Hepatocyte (in vitro differentiated cells): Measurements from ENCODE around the gene NFU1. TPM values are rescaled to one million over a fixed set of nuclear protein-coding genes. Genes with fewer than 3 reads are reported as not detected.

Experiments used
- DNase-seq: peaks from one replicate; pipeline ENCODE4 v3.0.0-alpha.2; 2016; ENCODE audit warnings: low spot score
- H2AFZ ChIP-seq: fragments of 200-600 bp; sonication (generic); 2 replicates; pipeline ENCODE4 v1.6.0; 2016; ENCODE audit warnings: antibody characterized with exemption, mild to moderate bottlenecking
- H3K27ac ChIP-seq: fragments of 200-600 bp; sonication (generic); 2 replicates; pipeline ENCODE4 v1.5.1; 2016; ENCODE audit warnings: mild to moderate bottlenecking
- H3K27me3 ChIP-seq: fragments of 200-600 bp; sonication (generic); 2 replicates; pipeline ENCODE4 v1.6.1; 2016
- H3K36me3 ChIP-seq: fragments of 200-600 bp; sonication (generic); replicated peaks from 2 replicates; pipeline ENCODE4 v1.5.1; 2016; ENCODE audit warnings: low read depth; ENCODE audit not compliant: insufficient read depth
- H3K4me1 ChIP-seq: fragments of 200-600 bp; sonication (generic); 2 replicates; pipeline ENCODE4 v1.5.1; 2016; ENCODE audit warnings: mild to moderate bottlenecking, moderate library complexity; ENCODE audit not compliant: insufficient read depth
- H3K4me2 ChIP-seq: fragments of 200-600 bp; sonication (generic); 2 replicates; pipeline ENCODE4 v1.6.0; 2016
- H3K4me3 ChIP-seq: fragments of 200-600 bp; sonication (generic); 2 replicates; pipeline ENCODE4 v1.5.1; 2016; ENCODE audit warnings: mild to moderate bottlenecking
- H3K79me2 ChIP-seq: fragments of 200-600 bp; sonication (generic); 2 replicates; pipeline ENCODE4 v1.6.0; 2017; ENCODE audit warnings: mild to moderate bottlenecking
- H3K9me2 ChIP-seq: fragments of 200-600 bp; sonication (generic); replicated peaks from 2 replicates; pipeline ENCODE4 v1.6.0; 2017; ENCODE audit warnings: mild to moderate bottlenecking; ENCODE audit not compliant: insufficient read depth
- H3K9me3 ChIP-seq: fragments of 200-600 bp; sonication (generic); 2 replicates; pipeline ENCODE4 v1.5.1; 2016; ENCODE audit warnings: low read depth, mild to moderate bottlenecking
- H4K20me1 ChIP-seq: fragments of 200-600 bp; sonication (generic); 2 replicates; pipeline ENCODE4 v1.6.0; 2016; ENCODE audit warnings: mild to moderate bottlenecking; ENCODE audit not compliant: insufficient read depth, poor library complexity, severe bottlenecking
- CTCF ChIP-seq: fragments of 200-600 bp; sonication (generic); IDR thresholded peaks from 2 replicates; pipeline ENCODE4 v1.5.1; 2016; ENCODE audit warnings: antibody characterized with exemption, mild to moderate bottlenecking; ENCODE audit not compliant: poor library complexity
- EZH2 ChIP-seq: fragments of 200-600 bp; sonication (generic); IDR thresholded peaks from 2 replicates; pipeline ENCODE4 v1.6.1; 2016; ENCODE audit warnings: antibody characterized with exemption, mild to moderate bottlenecking, borderline replicate concordance
- EZH2phosphoT487 ChIP-seq: fragments of 200-600 bp; sonication (generic); IDR thresholded peaks from one replicate; pipeline ENCODE4 v1.6.1; 2018; ENCODE audit warnings: antibody characterized with exemption, mild to moderate bottlenecking, low read depth, moderate library complexity; ENCODE audit not compliant: unreplicated experiment, severe bottlenecking
- WGBS: methylation state at CpG from one replicate; pipeline ENCODE4 v1.1.6; 2016; ENCODE audit warnings: low lambda C conversion rate; ENCODE audit errors: missing lambda C conversion rate; 5-methylcytosine and 5-hydroxymethylcytosine counted together
- polyA plus RNA-seq: library from polyadenylated mRNA; unstranded; fragments of >200 nt; fragmentation: Nextera tagmentation; extraction: Ambion mirVana; gene quantifications from 2 replicates; pipeline ENCODE4 v1.2.1, GENCODE V29; 2016
- total RNA-seq: library from RNA; depleted of rRNA; stranded (reverse); fragments of >200 nt; gene quantifications from 2 replicates; pipeline ENCODE4 v1.2.3, GENCODE V29; 2014

Gene NFU1
- 38.2 and 50.6 TPM in 2 replicates for total RNA-seq
- polyA plus RNA-seq: 78.2 and 79.1 TPM in 2 replicates

- Histone ChIP-seq H3K4me2 (peak within 1 kb of the TSS; percentile 72), H3K79me2 (peaks cover 33% of the 10 kb centered on the region), H3K36me3 (no peaks in the 10 kb centered on the region), H3K4me1 (peaks cover 7% of the 10 kb centered on the region), H3K27me3 (no peaks in the 10 kb centered on the region), H3K4me3 (peak within 1 kb of the TSS; percentile 60), H3K9me3 (no peaks in the 10 kb centered on the region), H2AFZ (peak within 1 kb of the TSS; percentile 81), H4K20me1 (no peaks in the 10 kb centered on the region), H3K27ac (peak within 1 kb of the TSS; percentile 96), H3K9me2 (no peaks in the 10 kb centered on the region)
- TF ChIP-seq EZH2 (no peak), CTCF (peak; percentile 64)
- DNase-seq: peak; percentile 98
- 2% methylated on average over 60 of the region's 60 CpGs for WGBS
Measured at GRCh38 chr2:69436938-69437750, at the start of gene NFU1. Gene NFU1 (minus strand): TSS chr2:69437435. CDS start chr2:69437422, 13 bp downstream.

GRCh38 chr2:69483696-69484095 is 46.5 kb upstream of the NFU1 start:
- no peak for TF ChIP-seq EZH2
- TF ChIP-seq CTCF: no peak
- no peak for TF ChIP-seq EZH2phosphoT487
- Histone ChIP-seq H3K27me3 (no peaks in the 10 kb centered on the region), H3K79me2 (no peaks in the 10 kb centered on the region), H3K27ac (peak overlapping the region; percentile 39), H3K36me3 (no peaks in the 10 kb centered on the region), H4K20me1 (no peaks in the 10 kb centered on the region), H3K4me3 (no peak overlapping the region), H3K9me2 (no peaks in the 10 kb centered on the region), H3K4me1 (peaks cover 9% of the 10 kb centered on the region), H2AFZ (no peak overlapping the region), H3K4me2 (peak overlapping the region; percentile 35), H3K9me3 (no peaks in the 10 kb centered on the region)
- peak; percentile 12 for DNase-seq
- 51% methylated on average over 3 of the region's 3 CpGs for WGBS

GRCh38 chr2:69483024-69483423 is 45.8 kb upstream of the NFU1 start:
- peaks cover 9% of the 10 kb centered on the region for H3K4me1 ChIP-seq
- peak overlapping the region; percentile 39 for H3K27ac ChIP-seq
- no peak overlapping the region for H3K4me3 ChIP-seq
- no peaks in the 10 kb centered on the region for H3K27me3 ChIP-seq
- 82% methylated on average over 4 of the region's 4 CpGs for WGBS
- no peak overlapping the region for H3K4me2 ChIP-seq
- no peaks in the 10 kb centered on the region for H3K79me2 ChIP-seq
- no peak for DNase-seq
- H4K20me1 ChIP-seq: no peaks in the 10 kb centered on the region
- H3K9me2 ChIP-seq: no peaks in the 10 kb centered on the region
- no peaks in the 10 kb centered on the region for H3K36me3 ChIP-seq
- no peaks in the 10 kb centered on the region for H3K9me3 ChIP-seq
- TF ChIP-seq CTCF (no peak), EZH2 (no peak), EZH2phosphoT487 (no peak)
- H2AFZ ChIP-seq: no peak overlapping the region
